ENCODE measurements around the gene ATL2.
A peak's percentile ranks its signal among the peaks of the same experiment; 100 is the strongest.

Gene ATL2

DNA sequence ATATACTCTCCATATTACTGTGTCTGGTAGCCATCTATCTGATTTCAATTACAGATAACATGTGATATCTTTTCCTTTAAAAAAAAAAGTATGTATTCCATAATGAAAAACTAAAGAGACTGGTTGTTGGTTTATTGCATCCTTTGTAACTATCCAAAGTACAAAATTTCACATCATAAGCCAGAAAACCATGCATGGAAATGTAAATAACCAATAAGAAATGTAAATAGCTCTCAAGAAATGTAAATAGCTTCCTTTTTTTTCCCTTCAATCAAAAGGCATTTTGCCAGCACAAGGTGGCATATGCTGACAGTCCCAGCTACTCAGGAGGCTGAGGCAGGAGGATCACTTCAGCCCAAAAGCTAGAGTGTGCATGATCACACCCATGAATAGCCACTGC is 59.3 kb downstream of the ATL2 start:
- TF ChIP-seq, protein P1, sequence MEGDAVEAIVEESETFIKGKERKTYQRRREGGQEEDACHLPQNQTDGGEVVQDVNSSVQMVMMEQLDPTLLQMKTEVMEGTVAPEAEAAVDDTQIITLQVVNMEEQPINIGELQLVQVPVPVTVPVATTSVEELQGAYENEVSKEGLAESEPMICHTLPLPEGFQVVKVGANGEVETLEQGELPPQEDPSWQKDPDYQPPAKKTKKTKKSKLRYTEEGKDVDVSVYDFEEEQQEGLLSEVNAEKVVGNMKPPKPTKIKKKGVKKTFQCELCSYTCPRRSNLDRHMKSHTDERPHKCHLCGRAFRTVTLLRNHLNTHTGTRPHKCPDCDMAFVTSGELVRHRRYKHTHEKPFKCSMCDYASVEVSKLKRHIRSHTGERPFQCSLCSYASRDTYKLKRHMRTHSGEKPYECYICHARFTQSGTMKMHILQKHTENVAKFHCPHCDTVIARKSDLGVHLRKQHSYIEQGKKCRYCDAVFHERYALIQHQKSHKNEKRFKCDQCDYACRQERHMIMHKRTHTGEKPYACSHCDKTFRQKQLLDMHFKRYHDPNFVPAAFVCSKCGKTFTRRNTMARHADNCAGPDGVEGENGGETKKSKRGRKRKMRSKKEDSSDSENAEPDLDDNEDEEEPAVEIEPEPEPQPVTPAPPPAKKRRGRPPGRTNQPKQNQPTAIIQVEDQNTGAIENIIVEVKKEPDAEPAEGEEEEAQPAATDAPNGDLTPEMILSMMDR (IDR thresholded peaks at IDR 0.05; ENCODE audit: low read depth, low read length) = no peak
- no peaks in the 10 kb centered on the region for H3K27me3 ChIP-seq (ENCODE audit: insufficient read depth, low read depth, severe bottlenecking)
- H3K9me3 ChIP-seq (ENCODE audit: severe bottlenecking) = no peaks in the 10 kb centered on the region
- H3K36me3 ChIP-seq = peaks cover 53% of the 10 kb centered on the region
- H3K27ac ChIP-seq = no peak overlapping the region
- DNase-seq = no peak
- H3K4me3 ChIP-seq (ENCODE audit: low read depth, low read length) = no peak overlapping the region

DNA sequence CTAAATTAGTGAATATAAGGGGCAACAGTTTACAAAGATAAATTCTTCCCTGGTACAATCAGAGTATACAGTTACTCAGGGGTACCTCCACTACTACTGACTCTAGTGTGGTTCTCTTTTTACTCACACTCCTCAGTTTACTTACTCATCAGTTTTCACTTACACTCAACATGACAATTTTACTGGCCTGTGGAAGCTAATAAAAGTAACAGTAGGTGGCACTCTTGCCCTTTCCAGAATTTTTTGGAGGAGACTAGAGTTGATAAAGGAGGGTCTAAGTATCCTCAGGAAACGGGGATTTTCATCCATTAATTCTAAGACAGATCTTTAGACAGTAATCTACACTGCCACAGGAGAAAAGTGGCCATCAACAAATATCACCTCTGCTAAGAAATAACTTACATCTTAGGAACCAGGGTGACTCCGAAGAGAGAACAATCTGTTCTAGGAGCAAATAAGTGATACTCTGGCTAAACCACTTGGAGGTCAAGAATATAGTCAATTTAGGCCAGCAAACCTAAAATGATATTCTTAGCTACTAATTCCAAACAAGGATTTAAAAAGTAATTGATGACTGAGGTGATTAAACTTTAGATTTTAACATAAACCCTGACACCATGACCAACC is 61.3 kb downstream of the ATL2 start:
- TF ChIP-seq, protein P1 (IDR thresholded peaks at IDR 0.05; ENCODE audit: low read depth, low read length) = peak; percentile 54
- DNase-seq = peak; percentile 34
- H3K4me3 ChIP-seq (ENCODE audit: low read depth, low read length) = no peak overlapping the region
- no peak overlapping the region for H3K27ac ChIP-seq
- peaks cover 68% of the 10 kb centered on the region for H3K36me3 ChIP-seq
- no peaks in the 10 kb centered on the region for H3K9me3 ChIP-seq (ENCODE audit: severe bottlenecking)
- no peaks in the 10 kb centered on the region for H3K27me3 ChIP-seq (ENCODE audit: insufficient read depth, low read depth, severe bottlenecking)

- TF ChIP-seq, protein P1 (IDR thresholded peaks at IDR 0.05; ENCODE audit: low read depth, low read length) = no peak
- DNase-seq = no peak
- H3K9me3 ChIP-seq (ENCODE audit: severe bottlenecking) = no peaks in the 10 kb centered on the region
- H3K36me3 ChIP-seq = peaks cover 73% of the 10 kb centered on the region
- no peak overlapping the region for H3K4me3 ChIP-seq (ENCODE audit: low read depth, low read length)
- no peaks in the 10 kb centered on the region for H3K27me3 ChIP-seq (ENCODE audit: insufficient read depth, low read depth, severe bottlenecking)
- H3K27ac ChIP-seq = no peak overlapping the region
Observed at GRCh38 chr2:38308821-38309220, 68.3 kb downstream of the ATL2 start.

DNA sequence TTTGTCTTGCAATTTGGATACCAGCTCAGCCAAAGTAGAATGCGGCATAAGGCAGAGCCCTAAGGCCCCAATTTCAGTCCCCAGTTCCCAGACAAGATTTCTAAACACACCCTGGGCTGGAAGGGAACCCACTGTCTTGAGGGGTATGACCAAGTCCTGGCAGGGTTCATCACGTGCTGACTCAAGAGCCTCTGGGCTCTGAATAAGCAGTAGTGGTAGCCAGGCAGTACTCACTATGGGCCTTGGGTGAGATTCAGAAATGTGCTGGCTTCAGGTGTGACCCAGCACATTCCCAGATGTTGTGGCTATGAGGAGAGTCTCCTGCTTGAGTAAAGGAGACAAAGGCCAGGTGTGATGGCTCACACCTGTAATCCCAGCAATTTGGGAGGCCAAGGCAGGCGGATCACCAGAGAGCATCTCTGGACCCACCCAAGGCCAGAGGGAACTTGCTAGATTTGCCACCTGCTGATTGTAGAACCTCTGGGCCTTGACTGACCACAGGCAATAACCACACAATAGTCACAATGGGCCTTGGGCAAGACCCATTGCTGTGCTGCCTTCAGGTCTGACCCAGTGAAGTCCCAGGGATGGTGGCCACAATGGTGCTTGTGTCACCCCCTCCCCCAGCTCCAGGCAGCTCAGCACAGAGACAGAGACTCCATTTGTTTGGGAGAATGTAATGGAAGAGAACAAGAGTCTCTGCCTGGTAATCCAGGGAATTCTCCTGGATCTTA is 74.9 kb downstream of the ATL2 start:
- H3K36me3 ChIP-seq = peaks cover 62% of the 10 kb centered on the region
- TF ChIP-seq, protein P1 (IDR thresholded peaks at IDR 0.05; ENCODE audit: low read depth, low read length) = no peak

DNA sequence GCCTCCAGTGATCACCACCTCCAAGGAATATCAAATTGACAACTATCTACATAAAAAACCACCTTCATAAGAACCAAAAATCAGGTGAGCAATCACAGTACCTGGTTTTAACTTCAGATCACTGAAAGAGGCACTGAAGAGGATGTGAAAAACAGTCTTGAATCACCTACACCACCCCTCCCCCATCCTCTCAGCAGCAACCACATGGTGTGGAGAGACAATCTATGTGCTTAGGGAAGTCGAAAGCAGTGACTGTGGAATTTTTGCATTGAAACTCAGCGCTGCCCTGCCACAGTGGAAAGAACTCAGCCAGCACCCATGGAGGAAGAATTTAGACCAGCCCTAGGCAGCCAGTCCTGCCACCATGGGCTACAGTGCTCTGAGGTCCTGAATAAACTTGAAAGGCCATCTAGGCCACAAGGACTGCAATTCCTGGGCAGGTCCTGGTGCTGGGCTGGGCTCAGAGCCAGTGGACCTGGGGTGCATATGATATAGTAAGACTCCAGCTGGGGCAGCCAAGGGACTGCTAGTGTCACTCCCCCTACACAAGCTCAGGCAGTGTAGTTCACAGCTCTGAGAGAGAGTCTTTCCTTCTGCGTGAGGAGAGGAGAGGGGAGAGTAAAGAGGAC is 75.6 kb downstream of the ATL2 start:
- Histone ChIP-seq H3K36me3 (peaks cover 68% of the 10 kb centered on the region), H3K4me3 (ENCODE audit: low read depth, low read length) (no peak overlapping the region), H3K27ac (no peak overlapping the region), H3K27me3 (ENCODE audit: insufficient read depth, low read depth, severe bottlenecking) (no peaks in the 10 kb centered on the region), H3K9me3 (ENCODE audit: severe bottlenecking) (no peaks in the 10 kb centered on the region)
- TF ChIP-seq, protein P1 (IDR thresholded peaks at IDR 0.05; ENCODE audit: low read depth, low read length) = no peak
- no peak for DNase-seq

More for the DNA sequence above, 74.9 kb downstream of the ATL2 start:
- Histone ChIP-seq H3K27me3 (ENCODE audit: insufficient read depth, low read depth, severe bottlenecking) (no peaks in the 10 kb centered on the region), H3K27ac (no peak overlapping the region), H3K4me3 (ENCODE audit: low read depth, low read length) (no peak overlapping the region), H3K9me3 (ENCODE audit: severe bottlenecking) (no peaks in the 10 kb centered on the region)
- no peak for DNase-seq

All from WERI-Rb-1 (cell line).